HG02571 (cell line): ENCODE results near the gene TMEM198.

Source experiments
- ATAC-seq: cut with Tn5 transposase; IDR thresholded peaks from one replicate; pipeline ENCODE4 v1.9.1; 2021; ENCODE audit warnings: mild to moderate bottlenecking, moderate library complexity; ENCODE audit not compliant: unreplicated experiment

TMEM198 gene

GRCh38 chr2:219575566-219576504 is 32.0 kb downstream of the TMEM198 start:
- ATAC-seq, result no peak

- no peak for ATAC-seq
Observed at GRCh38 chr2:219576505-219577388, 32.9 kb downstream of the TMEM198 start.

GRCh38 chr2:219578811-219579613 is 35.2 kb downstream of the TMEM198 start:
- ATAC-seq, result no peak

- no peak for ATAC-seq
Observed at GRCh38 chr2:219581346-219581745, 37.5 kb downstream of the TMEM198 start.

GRCh38 chr2:219591091-219591490 is 47.3 kb downstream of the TMEM198 start:
- no peak for ATAC-seq

GRCh38 chr2:219592736-219593135 is 48.9 kb downstream of the TMEM198 start:
- no peak for ATAC-seq

GRCh38 chr2:219593154-219593553 is 49.3 kb downstream of the TMEM198 start:
- ATAC-seq, result no peak

GRCh38 chr2:219595256-219595655 is 51.4 kb downstream of the TMEM198 start:
- no peak for ATAC-seq

- ATAC-seq, result peak; percentile 0
Observed at GRCh38 chr2:219596954-219597551, 53.2 kb downstream of the TMEM198 start.

GRCh38 chr2:219597552-219598307 is 53.9 kb downstream of the TMEM198 start, which contains the start of gene STK11IP:
Gene STK11IP (plus strand): TSS chr2:219597857. CDS start chr2:219598120, 263 bp downstream.
- ATAC-seq, result peak; percentile 93

GRCh38 chr2:219598308-219599078 is 54.7 kb downstream of the TMEM198 start:
- no peak for ATAC-seq
